HepG2 (cell line): ENCODE measurements around the gene IMPDH1. TPM values are rescaled to one million over a fixed set of nuclear protein-coding genes. Genes with fewer than 3 reads are reported as not detected.

ENCODE experiments used
- ATAC-seq: fragments of 200-7000 bp; cut with Tn5 transposase; 3 replicates; pipeline ENCODE4 v1.9.1; 2020; ENCODE audit warnings: mild to moderate bottlenecking, moderate library complexity
- BruUV-seq: library from RNA; stranded (reverse); fragments of 400-500 nt; replicated peaks from 2 replicates; lab custom pipeline; 2021; lab: Mats Ljungman, UMichigan
- CTCF ChIA-PET: fragments of 300-600 bp; formaldehyde crosslinking; extraction: SDS; loops from one replicate; lab custom pipeline; 2021; ENCODE audit warnings: low total read pairs, inconsistent platforms, low intra/inter-chr PET ratio; lab: Yijun Ruan, JAX
- POLR2A ChIA-PET: fragments of 350-600 bp; sonication (Branson Sonifier 250); formaldehyde crosslinking; loops from one replicate; lab custom pipeline; 2020; ENCODE audit warnings: antibody characterized with exemption, inconsistent platforms; lab: Yijun Ruan, JAX
- DNase-seq: peaks from one replicate; pipeline ENCODE4 v3.0.0-alpha.2; 2015; ENCODE audit warnings: low spot score
- FAIRE-seq: peaks from 3 replicates; lab custom pipeline; 2011; peaks lifted over from hg19 to GRCh38; lab: Jason Lieb, UNC
- H2AFZ ChIP-seq: one replicate; pipeline ENCODE4 v1.6.1; 2011; ENCODE audit warnings: low read length, inconsistent platforms
- H3K27ac ChIP-seq: fragments of 300-600 bp; 3 replicates; pipeline ENCODE4 v1.8.0; 2011; ENCODE audit warnings: mixed run types, mild to moderate bottlenecking, mixed read lengths, low read length, inconsistent platforms; ENCODE audit not compliant: insufficient read depth; ENCODE audit errors: extremely low read length
- H3K27me3 ChIP-seq, 2 experiments: fragments of 200-600 bp in 1 of 2; 2 replicates in 1 of 2; 3 replicates in 1 of 2; pipeline versions ENCODE4 v1.6.0 to v1.8.0; 2011; ENCODE audit warnings: low read length in 2 of 2, mild to moderate bottlenecking in 2 of 2, moderate library complexity in 2 of 2, inconsistent platforms in 1 of 2; ENCODE audit not compliant: insufficient read depth in 2 of 2, control insufficient read depth in 1 of 2
- H3K36me3 ChIP-seq, 2 experiments: fragments of 200-600 bp in 1 of 2; replicated peaks in 1 of 2; 2 replicates in 1 of 2; 3 replicates in 1 of 2; pipeline versions ENCODE4 v1.5.1 to v1.8.0; 2011; ENCODE audit warnings: low read length in 2 of 2, inconsistent platforms in 1 of 2; ENCODE audit not compliant: insufficient read depth in 2 of 2, control insufficient read depth in 1 of 2
- H3K4me1 ChIP-seq: 2 replicates; pipeline ENCODE4 v1.5.1; 2012; ENCODE audit warnings: low read length, inconsistent platforms; ENCODE audit not compliant: insufficient read depth
- H3K4me2 ChIP-seq: 2 replicates; pipeline ENCODE4 v1.6.0; 2011; ENCODE audit warnings: low read depth, low read length, inconsistent platforms
- H3K4me3 ChIP-seq, 3 experiments: fragments of 200-600 bp in 1 of 3; sonication (generic), shearing (Covaris generic) in 1 of 3; replicated peaks in 1 of 3; 2 replicates each; pipeline ENCODE4 v1.5.1; 2011 to 2016; ENCODE audit warnings: low read length in 3 of 3, inconsistent platforms in 2 of 3, low read depth in 2 of 3, mild to moderate bottlenecking in 2 of 3, control low read depth in 1 of 3, mixed read lengths in 1 of 3; ENCODE audit not compliant: insufficient read depth in 1 of 3
- H3K79me2 ChIP-seq: one replicate; pipeline ENCODE4 v1.6.1; 2011; ENCODE audit warnings: low read length, inconsistent platforms; ENCODE audit not compliant: insufficient read depth
- H3K9ac ChIP-seq: 2 replicates; pipeline ENCODE4 v1.6.0; 2011; ENCODE audit warnings: mild to moderate bottlenecking, low read depth, low read length, inconsistent platforms; ENCODE audit not compliant: insufficient read depth
- H3K9me3 ChIP-seq: 2 replicates; pipeline ENCODE4 v1.5.1; 2012; ENCODE audit warnings: mild to moderate bottlenecking, low read length
- H4K20me1 ChIP-seq: 2 replicates; pipeline ENCODE4 v1.6.0; 2011; ENCODE audit warnings: inconsistent platforms, mild to moderate bottlenecking, low read length, moderate library complexity; ENCODE audit not compliant: insufficient read depth
- EED ChIP-seq: sonication (generic); formaldehyde crosslinking; IDR thresholded peaks from 2 replicates; pipeline ENCODE4 v1.5.0; 2020; ENCODE audit warnings: mild to moderate bottlenecking, missing genetic modification reagents
- KMT2B ChIP-seq: IDR thresholded peaks from 2 replicates; pipeline ENCODE4 v1.6.1; 2016; ENCODE audit warnings: missing genetic modification reagents, missing compliant biosample characterization
- PITX1 ChIP-seq: sonication (generic); formaldehyde crosslinking; IDR thresholded peaks from 2 replicates; pipeline ENCODE4 v1.5.1; 2020; ENCODE audit warnings: mild to moderate bottlenecking, missing genetic modification reagents
- POLR2A ChIP-seq, 2 experiments: IDR thresholded peaks; 2 replicates each; pipeline ENCODE4 v1.6.1; 2011; ENCODE audit warnings: low read depth in 2 of 2, low read length in 2 of 2, mild to moderate bottlenecking in 1 of 2, moderate library complexity in 1 of 2; ENCODE audit not compliant: insufficient read depth in 1 of 2
- SALL2 ChIP-seq: sonication (generic); formaldehyde crosslinking; IDR thresholded peaks from 2 replicates; pipeline ENCODE4 v1.8.1; 2023; ENCODE audit warnings: mild to moderate bottlenecking, missing genetic modification reagents, inconsistent platforms
- SKI ChIP-seq: fragments of 450-650 bp; IDR thresholded peaks from one replicate; pipeline ENCODE4 v1.6.1; 2018; ENCODE audit warnings: mild to moderate bottlenecking; ENCODE audit not compliant: partially characterized antibody
- TBP ChIP-seq: sonication (generic); formaldehyde crosslinking; IDR thresholded peaks from 2 replicates; pipeline ENCODE4 v1.5.0; 2020; ENCODE audit warnings: missing genetic modification reagents
- THAP11 ChIP-seq: IDR thresholded peaks from 2 replicates; pipeline ENCODE4 v1.6.1; 2016; ENCODE audit warnings: missing biosample characterization, missing genetic modification reagents
- THAP7 ChIP-seq: sonication (generic); formaldehyde crosslinking; IDR thresholded peaks from 2 replicates; pipeline ENCODE4 v1.8.1; 2023; ENCODE audit warnings: mild to moderate bottlenecking, missing genetic modification reagents
- ZNF101 ChIP-seq: sonication (generic); formaldehyde crosslinking; IDR thresholded peaks from 2 replicates; pipeline ENCODE4 v1.4.0; 2020; ENCODE audit warnings: mild to moderate bottlenecking, low read depth, missing genetic modification reagents, borderline replicate concordance
- ZNF225 ChIP-seq: sonication (generic); formaldehyde crosslinking; IDR thresholded peaks from 2 replicates; pipeline ENCODE4 v1.4.0; 2020; ENCODE audit warnings: mild to moderate bottlenecking, missing genetic modification reagents
- ZNF337 ChIP-seq: sonication (generic); formaldehyde crosslinking; IDR thresholded peaks from 2 replicates; pipeline ENCODE4 v1.5.1; 2020; ENCODE audit warnings: missing genetic modification reagents, low read depth, mild to moderate bottlenecking, borderline replicate concordance
- ZNF33B ChIP-seq: sonication (generic); formaldehyde crosslinking; IDR thresholded peaks from 2 replicates; pipeline ENCODE4 v1.5.1; 2020; ENCODE audit warnings: mild to moderate bottlenecking, missing genetic modification reagents
- ZNF44 ChIP-seq: sonication (generic); formaldehyde crosslinking; IDR thresholded peaks from 2 replicates; pipeline ENCODE4 v1.5.1; 2020; ENCODE audit warnings: mild to moderate bottlenecking, missing genetic modification reagents
- ZNF543 ChIP-seq: sonication (generic); formaldehyde crosslinking; IDR thresholded peaks from 2 replicates; pipeline ENCODE4 v1.4.0; 2020; ENCODE audit warnings: mild to moderate bottlenecking, missing genetic modification reagents
- ZNF749 ChIP-seq: sonication (generic); formaldehyde crosslinking; IDR thresholded peaks from 2 replicates; pipeline ENCODE4 v1.8.0; 2022; ENCODE audit warnings: mild to moderate bottlenecking, missing genetic modification reagents, moderate library complexity, borderline replicate concordance
- ZNF878 ChIP-seq: sonication (generic); formaldehyde crosslinking; IDR thresholded peaks from 2 replicates; pipeline ENCODE4 v1.8.1; 2023; ENCODE audit warnings: mild to moderate bottlenecking, missing genetic modification reagents, moderate library complexity
- ZNF883 ChIP-seq: sonication (generic); formaldehyde crosslinking; IDR thresholded peaks from 2 replicates; pipeline ENCODE4 v1.5.1; 2020; ENCODE audit warnings: mild to moderate bottlenecking, missing genetic modification reagents; ENCODE audit errors: not compliant biosample characterization
- WGBS: methylation state at CpG from one replicate; pipeline ENCODE4 v1.1.6; 2017; ENCODE audit warnings: low lambda C conversion rate; 5-methylcytosine and 5-hydroxymethylcytosine counted together
- in situ Hi-C: cut with HindIII; loops from 2 replicates; pipeline ENCODE4 v1.10.0; 2017; ENCODE audit warnings: low pct_unique_long_range_greater_than_20kb; ENCODE audit not compliant: extremely low pct_ligation_motif_present
- intact Hi-C: fragments of 100-400 bp; cut with micrococcal nuclease; formaldehyde crosslinking; loops from one replicate; pipeline ENCODE4 v1.10.0; 2022; ENCODE audit not compliant: unreplicated experiment
- polyA plus RNA-seq, 8 experiments: library from polyadenylated mRNA; depleted of rRNA in 3 of 8; stranded (reverse) in 7 of 8; unstranded in 1 of 8; fragments of >200 nt; fragmentation: Illumina TruSeq in 4 of 8; extraction: Trizol in 4 of 8; gene quantifications; 2 replicates each; pipeline versions ENCODE4 v1.2.1 to v1.2.3, GENCODE V29; 2011 to 2016; ENCODE audit warnings: low read depth in 4 of 8, missing spikeins in 1 of 8, mixed read lengths in 1 of 8; ENCODE audit not compliant: insufficient read depth in 1 of 8
- total RNA-seq, 5 experiments: library from RNA; depleted of rRNA; stranded (reverse); fragments of >200 nt; fragmentation: Illumina TruSeq; extraction: Trizol; gene quantifications; 2 replicates each; pipeline ENCODE4 v1.2.3, GENCODE V29; 2016; ENCODE audit warnings: low read depth in 1 of 5

Gene IMPDH1
- total and polyA plus RNA-seq, 2 of the 13 experiments (the other 11 are each of a cell fraction or from before 2014, with no cell fraction given): 22.8 to 34.0 TPM

GRCh38 chr7:128408709-128409595, 830 bp downstream of the IMPDH1 start:
- DNase-seq (no peak), ATAC-seq (peak; percentile 13), FAIRE-seq (no peak)
- ChIA-PET CTCF (no interaction called here), POLR2A (interaction anchor here (0.7 to 1.3 kb wide), 5 partner anchors 9 to 65 kb away, joined by 3 to 6 read pairs (median 3); partner anchors contain the start of genes HILPDA and RBM28)
- 0% methylated on average over 8 of the region's 25 CpGs for WGBS
- Histone ChIP-seq H3K4me3 (peak overlapping the region; percentile 57 to 75 (median 67)), H3K9me3 (no peaks in the 10 kb centered on the region), H2AFZ (peak overlapping the region; percentile 31), H3K4me2 (peak overlapping the region; percentile 100), H4K20me1 (no peaks in the 10 kb centered on the region), H3K27me3 (peaks cover 2 to 24% of the 10 kb centered on the region in 2 experiments; a peak in 2 of 5 replicates), H3K27ac (no peak overlapping the region), H3K79me2 (no peaks in the 10 kb centered on the region), H3K36me3 (no peaks in the 10 kb centered on the region), H3K4me1 (peaks cover 54% of the 10 kb centered on the region), H3K9ac (peak overlapping the region; percentile 42)
- no TSS peak for BruUV-seq
- intact Hi-C loops: no loop called here
- in situ Hi-C loops: no loop called here
- TF ChIP-seq ZNF337 (0 out of 2 replicates have a peak, but pooled peaks have one; percentile 76), THAP7 (CRISPR knock-in tag) (0 out of 2 replicates have a peak, but pooled peaks have one; percentile 20), SKI (no peak), ZNF883 (CRISPR knock-in tag) (peak; percentile 52), ZNF543 (CRISPR knock-in tag) (no peak), POLR2A (IDR thresholded peaks at IDR 0.05; ENCODE audit: insufficient read depth in 1 of 2, low read depth in 2 of 2, low read length in 2 of 2) (no peak), ZNF33B (CRISPR knock-in tag) (0 out of 2 replicates have a peak, but pooled peaks have one; percentile 65), ZNF225 (CRISPR knock-in tag) (no peak), THAP11 (CRISPR knock-in tag) (no peak), SALL2 (CRISPR knock-in tag) (no peak), ZNF878 (CRISPR knock-in tag) (no peak), ZNF44 (CRISPR knock-in tag) (no peak), KMT2B (CRISPR knock-in tag) (0 out of 2 replicates have a peak, but pooled peaks have one; percentile 11), ZNF101 (no peak), PITX1 (CRISPR knock-in tag) (peak; percentile 74), ZNF749 (no peak), EED (CRISPR knock-in tag) (no peak), TBP (no peak)
